Smooth muscle cell of the brain vasculature (primary cell): ENCODE measurements around the gene TTC39B.
"Not testable (repeated sequence)": the region's sequence is repeated elsewhere in the genome, so short reads cannot be mapped to it uniquely, and the experiment has no call there.

Experiments
- DNase-seq: peaks from one replicate; pipeline ENCODE4 v3.0.0-alpha.2; 2012; ENCODE audit warnings: low read depth, low spot score

The TTC39B gene

DNA sequence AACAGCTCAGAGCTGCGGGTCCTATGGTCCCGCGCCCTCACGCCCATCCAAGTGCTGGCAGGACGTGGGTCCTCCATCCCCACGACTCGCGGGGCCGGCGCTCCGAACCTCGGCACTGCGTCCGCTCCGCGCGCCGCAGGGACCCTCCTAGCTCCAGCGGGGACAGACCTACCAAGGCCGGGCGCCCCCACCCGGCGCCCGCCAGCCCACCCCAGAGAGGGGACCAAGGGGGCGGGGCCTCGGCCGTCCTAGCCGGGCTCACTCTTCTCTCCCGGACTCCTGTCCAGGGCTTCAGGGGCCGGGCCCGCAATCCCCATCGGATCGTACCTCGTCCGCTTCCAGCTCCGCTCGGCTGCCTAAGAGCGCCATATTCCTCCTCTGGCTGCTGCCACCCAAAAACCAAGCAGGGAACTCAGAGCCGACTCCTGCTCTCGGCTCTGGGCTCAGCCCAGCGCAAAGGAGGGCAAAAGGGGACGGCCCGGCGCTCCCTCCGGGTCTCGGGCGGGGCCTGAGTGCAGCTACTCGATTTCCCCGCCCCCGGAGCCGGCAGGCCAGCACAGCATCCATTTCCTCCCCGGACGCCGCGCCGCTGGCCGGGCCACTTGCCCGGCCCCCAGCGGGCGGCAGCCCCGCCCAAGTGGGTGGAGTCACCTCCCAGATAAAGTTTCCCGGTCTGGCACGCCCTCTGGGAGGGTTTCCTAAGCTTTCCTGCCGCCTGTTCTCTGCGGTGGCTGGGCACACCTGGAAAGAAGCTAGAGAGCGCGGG lies at the start of gene TTC39B:
TSS of gene TTC39B (minus strand) at position 460 of the 766 bp plus-strand sequence. CDS start at position 369, 91 bp downstream.
- peak; percentile 80 for DNase-seq

DNA sequence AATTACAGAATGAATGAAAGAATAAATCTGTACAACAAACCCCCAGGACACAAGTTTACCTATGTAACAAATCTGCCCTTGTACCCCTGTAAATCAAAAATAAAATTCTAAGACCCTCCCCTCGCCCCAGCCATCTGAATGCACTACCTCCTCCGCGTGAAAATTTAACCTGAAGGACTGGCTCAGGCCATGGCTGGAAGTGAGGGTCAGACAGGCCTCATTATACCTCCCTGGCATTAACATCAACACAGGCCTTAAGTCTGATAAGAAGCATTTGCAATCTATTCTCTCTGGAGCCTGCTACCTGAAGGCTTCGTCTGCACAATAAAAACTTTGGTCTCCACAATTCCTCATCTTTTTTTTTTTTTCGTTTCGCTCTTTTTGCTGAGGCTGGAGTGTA lies 48.7 kb upstream of the TTC39B start:
- no peak for DNase-seq

GRCh38 chr9:15354713-15355112 lies 47.7 kb upstream of the TTC39B start:
- DNase-seq, result no peak

DNA sequence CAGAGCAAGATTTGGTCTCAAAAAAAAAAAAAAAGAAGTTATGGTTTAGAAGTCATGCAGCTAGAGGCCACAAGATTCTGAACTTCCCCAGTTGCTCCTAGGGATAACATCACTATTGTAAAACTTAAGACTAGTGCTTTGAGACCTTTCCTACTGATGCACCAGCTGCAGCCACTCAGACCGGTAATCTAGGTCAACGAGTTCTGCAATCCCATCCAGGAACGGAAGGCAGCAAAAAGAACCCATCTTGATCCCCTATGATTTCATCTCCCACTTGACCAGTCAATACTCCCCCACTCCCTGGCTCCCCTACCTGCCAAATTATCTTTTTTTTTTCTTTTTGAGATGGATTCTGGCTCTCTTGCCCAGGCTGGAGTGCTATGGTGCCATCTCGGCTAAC lies 46.9 kb upstream of the TTC39B start:
- no peak for DNase-seq

GRCh38 chr9:15352306-15352705 lies 45.3 kb upstream of the TTC39B start:
- no peak for DNase-seq

- no peak for DNase-seq
These were observed 43.1 kb upstream of the TTC39B start for GRCh38 chr9:15349892-15350761.

DNA sequence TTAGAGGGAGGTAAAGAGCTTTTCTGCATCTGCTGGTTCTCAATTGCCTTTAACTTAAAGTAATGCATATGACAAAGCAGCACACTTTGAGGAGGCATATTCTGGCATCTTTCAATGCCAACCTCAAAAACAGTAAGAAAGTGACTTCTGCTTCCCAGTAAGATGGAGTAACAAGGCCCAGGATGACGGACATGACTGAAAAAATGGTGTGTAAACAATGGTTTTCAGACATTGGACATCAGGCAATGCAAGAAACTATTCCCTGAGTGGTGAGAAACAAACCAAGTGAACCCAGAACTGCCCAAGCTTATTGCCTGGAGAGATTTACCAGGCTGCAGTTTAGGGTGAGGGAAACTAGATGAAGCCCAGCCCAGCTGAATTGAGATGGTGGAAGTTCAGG lies 39.8 kb upstream of the TTC39B start:
- DNase-seq, result no peak

GRCh38 chr9:15344191-15344590 lies 37.2 kb upstream of the TTC39B start:
- DNase-seq, result no peak

DNA sequence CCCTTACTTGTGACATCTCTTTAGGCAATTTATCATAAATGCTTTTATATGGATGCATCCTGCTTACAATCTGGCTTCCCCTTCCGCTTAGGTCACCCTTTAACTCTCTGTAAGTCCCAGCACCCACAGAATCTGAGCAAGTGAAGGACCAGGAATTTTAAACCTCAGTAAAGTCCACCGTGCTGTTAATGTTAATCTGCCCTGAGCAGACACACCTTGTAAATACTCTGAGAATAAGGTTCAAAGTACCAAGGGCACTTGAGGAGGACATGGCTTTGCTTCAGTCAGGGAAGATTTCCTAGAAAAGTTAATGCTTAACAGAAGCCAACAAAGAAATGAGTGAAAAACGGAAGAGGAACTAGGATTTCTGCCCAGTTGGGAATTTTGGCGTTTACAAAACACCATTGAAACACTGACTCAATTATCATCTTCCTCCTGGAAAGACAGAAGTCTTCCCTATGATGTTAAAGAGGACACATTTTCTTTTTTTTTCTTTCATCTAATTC lies 26.4 kb upstream of the TTC39B start:
- no peak for DNase-seq

DNA sequence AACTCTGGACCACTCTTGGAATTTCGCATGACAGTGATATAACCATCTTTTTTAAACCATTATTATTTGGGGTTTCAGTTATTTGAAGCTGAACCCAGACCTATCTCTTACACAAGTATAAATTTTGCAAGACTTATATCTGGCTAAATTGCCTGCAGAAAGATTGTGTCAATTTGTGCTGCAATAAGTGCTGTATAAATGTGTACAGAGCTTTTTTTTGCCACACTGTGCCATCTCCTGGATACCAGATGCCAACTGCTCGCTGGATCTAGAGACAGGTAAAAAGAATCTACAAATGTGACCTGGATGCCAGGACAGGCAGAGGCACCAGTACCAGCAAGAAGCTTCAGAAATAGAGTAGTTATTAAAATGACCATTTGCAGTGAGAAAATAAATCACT lies 25.9 kb upstream of the TTC39B start:
- no peak for DNase-seq

- no peak for DNase-seq
These were observed 22.6 kb upstream of the TTC39B start for GRCh38 chr9:15329539-15330109.

- no peak for DNase-seq
These were observed 21.9 kb upstream of the TTC39B start for GRCh38 chr9:15328946-15329345.

DNA sequence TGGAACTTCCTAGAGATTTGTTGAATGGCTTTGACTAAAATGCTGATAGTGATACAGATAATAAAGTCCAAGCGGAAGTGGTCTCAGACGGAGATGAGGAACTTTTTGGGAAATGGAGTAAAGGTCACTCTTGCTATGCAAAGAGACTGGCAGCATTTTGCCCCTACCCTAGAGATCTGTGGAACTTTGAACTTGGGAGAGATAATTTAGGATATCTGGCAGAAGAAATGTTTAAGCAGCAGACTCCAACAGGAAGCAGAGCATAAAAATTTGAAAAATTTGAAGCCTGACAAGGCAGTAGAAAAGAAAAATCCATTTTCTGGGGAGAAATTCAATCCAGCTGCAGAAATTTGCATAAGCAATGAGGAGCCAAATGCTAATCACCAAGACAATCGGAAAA lies 15.7 kb upstream of the TTC39B start:
- not testable (repeated sequence) for DNase-seq

DNA sequence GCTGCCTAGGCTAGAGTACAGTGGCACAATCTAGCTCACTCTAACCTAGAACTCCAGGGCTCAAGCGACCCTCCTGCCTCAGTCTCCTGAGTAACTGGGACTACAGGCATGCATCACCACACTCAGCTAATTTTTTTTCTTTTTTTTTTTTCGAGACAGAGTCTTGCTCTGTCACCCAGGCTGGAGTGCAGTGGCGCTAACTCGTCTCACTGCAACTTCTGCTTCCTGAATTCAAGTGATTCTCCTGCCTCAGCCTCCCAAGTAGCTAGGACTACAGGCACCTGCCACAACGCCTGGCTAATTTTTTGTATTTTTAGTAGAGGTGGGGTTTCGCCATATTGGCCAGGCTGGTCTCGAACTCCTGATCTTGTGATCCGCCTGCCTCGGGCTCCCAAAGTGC lies 12.6 kb upstream of the TTC39B start:
- not testable (repeated sequence) for DNase-seq

- DNase-seq, result no peak
These were observed 10.8 kb upstream of the TTC39B start for GRCh38 chr9:15317836-15318235.

- no peak for DNase-seq
These were observed 4.6 kb upstream of the TTC39B start for GRCh38 chr9:15311607-15312006.

GRCh38 chr9:15310107-15310850 lies 3.3 kb upstream of the TTC39B start:
- DNase-seq, result no peak

DNA sequence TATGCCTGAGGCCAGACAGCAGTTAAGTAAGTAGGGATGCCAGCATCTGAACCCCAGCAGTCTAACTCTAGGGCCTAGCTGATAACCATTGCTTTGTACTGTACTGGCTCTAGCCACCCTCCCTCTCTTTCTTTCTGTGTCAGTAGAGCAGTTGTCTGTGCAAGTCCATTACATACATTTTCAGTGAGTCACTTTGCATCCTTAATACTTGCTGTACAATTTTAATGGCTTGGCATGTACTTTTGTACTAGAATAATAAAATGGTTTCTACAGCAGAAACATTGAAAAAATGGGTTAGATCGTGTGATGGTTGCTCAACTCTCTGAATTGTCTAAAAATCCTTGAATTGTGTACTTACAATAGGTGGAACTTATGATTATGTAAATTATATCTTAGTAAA lies 1.5 kb upstream of the TTC39B start:
- DNase-seq, result no peak

DNA sequence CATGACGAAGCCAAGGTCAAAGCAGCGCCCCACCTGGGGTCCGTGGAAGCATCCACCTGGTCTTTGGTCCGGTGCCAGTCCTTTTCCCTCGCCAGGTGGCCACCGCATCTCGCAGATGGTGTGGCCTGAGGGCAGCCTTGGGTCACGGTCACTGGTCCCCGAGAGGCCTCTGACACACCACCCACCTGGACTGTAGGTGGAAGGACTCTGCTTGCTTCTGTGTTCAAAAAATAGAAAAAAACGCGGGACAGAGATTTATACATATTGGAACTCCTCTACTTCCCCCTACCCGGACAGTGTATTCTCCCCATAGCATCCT lies 466 bp upstream of the TTC39B start:
- DNase-seq, result no peak

DNA sequence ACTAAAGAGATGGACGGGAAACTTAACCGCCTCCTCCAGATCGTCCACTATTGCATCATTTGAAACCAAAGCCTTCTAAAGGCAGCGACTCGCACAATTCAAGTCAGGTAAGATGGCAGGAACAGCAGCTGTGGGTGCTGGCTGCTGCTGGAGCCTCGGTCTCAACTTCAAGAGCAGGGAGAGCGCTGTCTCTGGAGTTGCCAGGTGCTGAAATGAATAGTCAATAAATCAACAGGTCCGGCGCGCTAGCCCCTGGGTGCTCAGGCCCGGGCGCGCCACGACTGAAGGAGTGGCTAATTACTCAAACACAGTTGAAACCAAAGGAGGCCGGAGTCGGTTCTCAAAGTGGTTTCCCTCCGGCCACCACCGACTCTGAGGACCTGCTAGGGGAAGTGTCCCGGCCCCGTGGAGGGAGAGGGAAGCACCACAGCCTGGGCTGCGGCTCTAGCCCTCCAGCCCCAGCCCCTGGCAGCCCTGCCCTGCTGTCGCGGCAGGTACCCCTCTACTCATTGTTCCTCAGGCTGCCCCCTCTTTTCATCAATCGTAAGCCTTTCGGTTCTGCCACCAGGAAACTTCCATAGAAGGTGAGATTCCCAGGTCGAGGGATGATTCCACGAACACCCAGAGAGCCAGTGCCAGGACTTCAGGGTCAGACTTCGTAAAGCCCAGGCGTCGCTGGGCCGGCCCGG lies 804 bp downstream of the TTC39B start:
- no peak for DNase-seq

- DNase-seq, result no peak
These were observed 1.5 kb downstream of the TTC39B start for GRCh38 chr9:15305470-15305869.
